GM12865 (cell line): ENCODE measurements around the gene TRPV6.

Experiments used
- DNase-seq: peaks from one replicate; pipeline ENCODE4 v3.0.0; 2010; ENCODE audit warnings: low read depth
- H3K4me3 ChIP-seq: 2 replicates; pipeline ENCODE4 v1.5.1; 2011; ENCODE audit warnings: mild to moderate bottlenecking, low read depth, low read length, control low read depth
- CTCF ChIP-seq: IDR thresholded peaks from 2 replicates; pipeline ENCODE4 v1.5.1; 2011; ENCODE audit warnings: low read length, control low read depth, low read depth, inconsistent platforms; ENCODE audit not compliant: insufficient read depth; ENCODE audit errors: missing control alignments

TRPV6 gene

GRCh38 chr7:142827951-142828500 lies 57.5 kb downstream of the TRPV6 start:
- DNase-seq = no peak
- no peak for TF ChIP-seq CTCF
- H3K4me3 ChIP-seq = no peak overlapping the region

GRCh38 chr7:142822714-142823113 lies 62.8 kb downstream of the TRPV6 start:
- no peak overlapping the region for H3K4me3 ChIP-seq
- no peak for DNase-seq
- TF ChIP-seq CTCF = no peak
